Liver (tissue), 3 donors: ENCODE results near the gene GREB1L.

Experiments
- CTCF ChIP-seq: fragments of 150-350 bp; IDR thresholded peaks from 2 replicates; pipeline ENCODE4 v1.5.1; 2017; ENCODE audit warnings: improper control_type of control experiment, low read depth, low read length; ENCODE audit not compliant: missing input control
- EGR1 ChIP-seq, 2 donors: IDR thresholded peaks; 2 replicates each; pipeline ENCODE4 v1.6.1; 2016 to 2018; ENCODE audit warnings: antibody characterized with exemption in 2 of 2, low read depth in 2 of 2
- GABPA ChIP-seq, 2 donors: IDR thresholded peaks in 1 of 2; conservative IDR thresholded peaks in 1 of 2; 2 replicates each; pipeline ENCODE4 v1.6.1; 2016; ENCODE audit warnings: antibody characterized with exemption in 2 of 2, mild to moderate bottlenecking in 1 of 2, moderate library complexity in 1 of 2
- HNF4A ChIP-seq, 2 donors: conservative IDR thresholded peaks; 2 replicates each; pipeline ENCODE4 v1.6.1; 2016; ENCODE audit warnings: antibody characterized with exemption in 2 of 2, mild to moderate bottlenecking in 2 of 2
- HNF4G ChIP-seq: IDR thresholded peaks from 2 replicates; pipeline ENCODE4 v1.6.1; 2016; ENCODE audit warnings: antibody characterized with exemption
- MAX ChIP-seq: IDR thresholded peaks from 2 replicates; pipeline ENCODE4 v1.6.1; 2016; ENCODE audit warnings: antibody characterized with exemption
- NR2F2 ChIP-seq: IDR thresholded peaks from 2 replicates; pipeline ENCODE4 v1.6.1; 2016; ENCODE audit warnings: antibody characterized with exemption
- RAD21 ChIP-seq, 2 donors: IDR thresholded peaks; 2 replicates each; pipeline ENCODE4 v1.6.1; 2016; ENCODE audit warnings: antibody characterized with exemption in 2 of 2, mild to moderate bottlenecking in 2 of 2
- REST ChIP-seq: IDR thresholded peaks from 2 replicates; pipeline ENCODE4 v1.6.1; 2016; ENCODE audit warnings: antibody characterized with exemption, mild to moderate bottlenecking
- RXRA ChIP-seq, 2 donors: IDR thresholded peaks; 2 replicates each; pipeline ENCODE4 v1.6.1; 2017 to 2018; ENCODE audit warnings: antibody characterized with exemption in 2 of 2, mild to moderate bottlenecking in 1 of 2
- SP1 ChIP-seq: IDR thresholded peaks from 2 replicates; pipeline ENCODE4 v1.6.1; 2018; ENCODE audit warnings: antibody characterized with exemption, mild to moderate bottlenecking
- TAF1 ChIP-seq: conservative IDR thresholded peaks from 2 replicates; pipeline ENCODE4 v1.6.1; 2016; ENCODE audit warnings: antibody characterized with exemption, mild to moderate bottlenecking
- YY1 ChIP-seq: IDR thresholded peaks from 2 replicates; pipeline ENCODE4 v1.6.1; 2016; ENCODE audit warnings: antibody characterized with exemption, mild to moderate bottlenecking
- ZBTB33 ChIP-seq: IDR thresholded peaks from 2 replicates; pipeline ENCODE4 v1.6.1; 2016; ENCODE audit warnings: antibody characterized with exemption
- donor health status: healthy.
- donor health status: healthy.

- TF ChIP-seq SP1 (peak; percentile 69), CTCF (no peak), EGR1 (IDR thresholded peaks at IDR 0.05; ENCODE audit: low read depth in 2 of 2) (peak in 1 of 2 donors; percentile 37), RXRA (IDR thresholded peaks at IDR 0.05) (peak; percentile 43 to 64), NR2F2 (no peak), TAF1 (no peak), RAD21 (IDR thresholded peaks at IDR 0.05) (peak in 1 of 2 donors; percentile 38), MAX (no peak), HNF4G (peak; percentile 21), YY1 (no peak), REST (no peak), GABPA (IDR thresholded peaks at IDR 0.05 in 1 of 2, conservative IDR thresholded peaks at IDR 0.05 in 1 of 2) (no peak), ZBTB33 (no peak), HNF4A (conservative IDR thresholded peaks at IDR 0.05) (peak; percentile 42 to 51)
Measured at GRCh38 chr18:21335927-21336488, 94.0 kb downstream of the GREB1L start.
